Smooth muscle cell of the brain vasculature (primary cell): ENCODE measurements around the gene LRMDA.

Source experiments
- DNase-seq: peaks from one replicate; pipeline ENCODE4 v3.0.0-alpha.2; 2012; ENCODE audit warnings: low read depth, low spot score

Gene LRMDA

GRCh38 chr10:76301211-76301610 is 869.8 kb downstream of the LRMDA start:
- no peak for DNase-seq

- no peak for DNase-seq
Measured at GRCh38 chr10:76301950-76302349, 870.5 kb downstream of the LRMDA start.

GRCh38 chr10:76302481-76302880 is 871.1 kb downstream of the LRMDA start:
- DNase-seq, result no peak

- no peak for DNase-seq
Measured at GRCh38 chr10:76302961-76303630, 871.7 kb downstream of the LRMDA start.

GRCh38 chr10:76303682-76304316 is 872.4 kb downstream of the LRMDA start:
- peak; percentile 49 for DNase-seq

GRCh38 chr10:76305930-76306615 is 874.6 kb downstream of the LRMDA start:
- DNase-seq, result no peak

- no peak for DNase-seq
Measured at GRCh38 chr10:76306856-76307255, 875.4 kb downstream of the LRMDA start.

- no peak for DNase-seq
Measured at GRCh38 chr10:76309070-76309469, 877.6 kb downstream of the LRMDA start.

GRCh38 chr10:76309741-76310587 is 878.5 kb downstream of the LRMDA start:
- DNase-seq, result no peak

GRCh38 chr10:76310588-76311080 is 879.2 kb downstream of the LRMDA start:
- DNase-seq, result no peak

GRCh38 chr10:76311752-76312636 is 880.6 kb downstream of the LRMDA start:
- DNase-seq, result no peak

- DNase-seq, result no peak
Measured at GRCh38 chr10:76315240-76315639, 883.8 kb downstream of the LRMDA start.

- DNase-seq, result no peak
Measured at GRCh38 chr10:76316234-76316633, 884.8 kb downstream of the LRMDA start.

GRCh38 chr10:76317078-76317477 is 885.7 kb downstream of the LRMDA start:
- DNase-seq, result no peak

GRCh38 chr10:76318211-76318610 is 886.8 kb downstream of the LRMDA start:
- no peak for DNase-seq

GRCh38 chr10:76319661-76320060 is 888.2 kb downstream of the LRMDA start:
- no peak for DNase-seq

- no peak for DNase-seq
Measured at GRCh38 chr10:76324283-76324682, 892.9 kb downstream of the LRMDA start.

GRCh38 chr10:76327441-76327840 is 896.0 kb downstream of the LRMDA start:
- DNase-seq, result no peak

- no peak for DNase-seq
Measured at GRCh38 chr10:76328348-76328747, 896.9 kb downstream of the LRMDA start.

GRCh38 chr10:76329891-76330575 is 898.6 kb downstream of the LRMDA start:
- no peak for DNase-seq
